ENCODE data around the gene PRRG1.

DNA sequence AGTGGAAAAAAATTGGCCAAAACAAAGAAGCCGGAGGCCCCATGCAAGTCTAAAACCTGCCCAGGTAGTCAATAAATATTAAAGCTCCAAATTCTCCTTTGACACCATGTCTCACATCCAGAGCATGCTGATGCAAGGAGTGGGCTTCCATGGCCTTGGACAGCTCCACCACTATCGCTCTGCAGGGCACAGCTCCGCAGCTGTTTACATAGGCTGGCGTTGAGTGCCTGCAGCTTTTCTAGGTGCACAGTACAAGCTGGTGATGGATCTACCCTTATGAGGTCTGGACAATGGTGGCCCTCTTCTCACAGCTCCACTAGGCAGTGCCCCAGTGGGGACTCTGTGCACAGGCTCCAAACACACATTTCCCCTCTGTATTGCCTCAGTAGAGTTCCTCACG lies 138.1 kb downstream of the PRRG1 start:
- TF ChIP-seq, protein P1, sequence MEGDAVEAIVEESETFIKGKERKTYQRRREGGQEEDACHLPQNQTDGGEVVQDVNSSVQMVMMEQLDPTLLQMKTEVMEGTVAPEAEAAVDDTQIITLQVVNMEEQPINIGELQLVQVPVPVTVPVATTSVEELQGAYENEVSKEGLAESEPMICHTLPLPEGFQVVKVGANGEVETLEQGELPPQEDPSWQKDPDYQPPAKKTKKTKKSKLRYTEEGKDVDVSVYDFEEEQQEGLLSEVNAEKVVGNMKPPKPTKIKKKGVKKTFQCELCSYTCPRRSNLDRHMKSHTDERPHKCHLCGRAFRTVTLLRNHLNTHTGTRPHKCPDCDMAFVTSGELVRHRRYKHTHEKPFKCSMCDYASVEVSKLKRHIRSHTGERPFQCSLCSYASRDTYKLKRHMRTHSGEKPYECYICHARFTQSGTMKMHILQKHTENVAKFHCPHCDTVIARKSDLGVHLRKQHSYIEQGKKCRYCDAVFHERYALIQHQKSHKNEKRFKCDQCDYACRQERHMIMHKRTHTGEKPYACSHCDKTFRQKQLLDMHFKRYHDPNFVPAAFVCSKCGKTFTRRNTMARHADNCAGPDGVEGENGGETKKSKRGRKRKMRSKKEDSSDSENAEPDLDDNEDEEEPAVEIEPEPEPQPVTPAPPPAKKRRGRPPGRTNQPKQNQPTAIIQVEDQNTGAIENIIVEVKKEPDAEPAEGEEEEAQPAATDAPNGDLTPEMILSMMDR (IDR thresholded peaks at IDR 0.05; ENCODE audit: low read depth, low read length) = no peak
- no peak for TF ChIP-seq EZH2phosphoT487 (IDR thresholded peaks at IDR 0.05; ENCODE audit: low read depth)
